KOPT-K1 (cell line): Measurements from ENCODE around the gene CDK14.
"Not testable (repeated sequence)": the region's sequence is repeated elsewhere in the genome, so short reads cannot be mapped to it uniquely, and the experiment has no call there.

ENCODE experiments used
- H3K27ac ChIP-seq: fragments of 200-600 bp; sonication (generic); 2 replicates; pipeline ENCODE4 v1.5.1; 2016; ENCODE audit warnings: antibody characterized with exemption, mild to moderate bottlenecking, low read depth, low read length; ENCODE audit not compliant: poor library complexity, severe bottlenecking
- H3K36me3 ChIP-seq: fragments of 200-600 bp; sonication (generic); 2 replicates; pipeline ENCODE4 v1.5.1; 2017; ENCODE audit warnings: antibody characterized with exemption, mild to moderate bottlenecking, low read length, moderate library complexity; ENCODE audit not compliant: insufficient read depth
- H3K9me3 ChIP-seq: fragments of 200-600 bp; sonication (generic); 2 replicates; pipeline ENCODE4 v1.5.1; 2017; ENCODE audit warnings: antibody characterized with exemption, low read length, mild to moderate bottlenecking; ENCODE audit not compliant: insufficient read depth, poor library complexity, severe bottlenecking

Gene CDK14

GRCh38 chr7:90726623-90727022 lies 130.5 kb downstream of the CDK14 start:
- no peak overlapping the region for H3K27ac ChIP-seq
- no peaks in the 10 kb centered on the region for H3K9me3 ChIP-seq
- no peaks in the 10 kb centered on the region for H3K36me3 ChIP-seq

GRCh38 chr7:90727412-90727811 lies 131.3 kb downstream of the CDK14 start:
- H3K36me3 ChIP-seq, result no peaks in the 10 kb centered on the region

GRCh38 chr7:90728568-90728967 lies 132.4 kb downstream of the CDK14 start:
- Histone ChIP-seq H3K36me3 (no peaks in the 10 kb centered on the region), H3K27ac (no peak overlapping the region), H3K9me3 (no peaks in the 10 kb centered on the region)

More at GRCh38 chr7:90727412-90727811, 131.3 kb downstream of the CDK14 start:
- H3K27ac ChIP-seq, result no peak overlapping the region
- H3K9me3 ChIP-seq, result no peaks in the 10 kb centered on the region

GRCh38 chr7:90735611-90736280 lies 139.6 kb downstream of the CDK14 start:
- not testable (repeated sequence) for H3K36me3 ChIP-seq, H3K27ac ChIP-seq, H3K9me3 ChIP-seq

GRCh38 chr7:90736316-90736715 lies 140.2 kb downstream of the CDK14 start:
- H3K9me3 ChIP-seq, result no peaks in the 10 kb centered on the region
- no peaks in the 10 kb centered on the region for H3K36me3 ChIP-seq

GRCh38 chr7:90736968-90737939 lies 141.1 kb downstream of the CDK14 start:
- no peaks in the 10 kb centered on the region for H3K36me3 ChIP-seq
- H3K27ac ChIP-seq, result no peak overlapping the region

More at GRCh38 chr7:90736316-90736715, 140.2 kb downstream of the CDK14 start:
- no peak overlapping the region for H3K27ac ChIP-seq

GRCh38 chr7:90738249-90738648 lies 142.1 kb downstream of the CDK14 start:
- Histone ChIP-seq H3K36me3 (no peaks in the 10 kb centered on the region), H3K9me3 (no peaks in the 10 kb centered on the region), H3K27ac (no peak overlapping the region)

More at GRCh38 chr7:90736968-90737939, 141.1 kb downstream of the CDK14 start:
- no peaks in the 10 kb centered on the region for H3K9me3 ChIP-seq

GRCh38 chr7:90739716-90740115 lies 143.6 kb downstream of the CDK14 start:
- Histone ChIP-seq H3K27ac (no peak overlapping the region), H3K36me3 (no peaks in the 10 kb centered on the region), H3K9me3 (no peaks in the 10 kb centered on the region)

GRCh38 chr7:90740386-90740785 lies 144.3 kb downstream of the CDK14 start:
- Histone ChIP-seq H3K27ac (no peak overlapping the region), H3K9me3 (no peaks in the 10 kb centered on the region), H3K36me3 (no peaks in the 10 kb centered on the region)

GRCh38 chr7:90743626-90744025 lies 147.5 kb downstream of the CDK14 start:
- Histone ChIP-seq H3K27ac (no peak overlapping the region), H3K9me3 (no peaks in the 10 kb centered on the region), H3K36me3 (no peaks in the 10 kb centered on the region)

- Histone ChIP-seq H3K9me3 (no peaks in the 10 kb centered on the region), H3K36me3 (no peaks in the 10 kb centered on the region), H3K27ac (no peak overlapping the region)
Measured at GRCh38 chr7:90747516-90747915, 151.4 kb downstream of the CDK14 start.

GRCh38 chr7:90749262-90749661 lies 153.1 kb downstream of the CDK14 start:
- H3K9me3 ChIP-seq, result no peaks in the 10 kb centered on the region
- no peak overlapping the region for H3K27ac ChIP-seq
- H3K36me3 ChIP-seq, result no peaks in the 10 kb centered on the region

- H3K9me3 ChIP-seq, result no peaks in the 10 kb centered on the region
- H3K27ac ChIP-seq, result no peak overlapping the region
- no peaks in the 10 kb centered on the region for H3K36me3 ChIP-seq
Measured at GRCh38 chr7:90749774-90750173, 153.7 kb downstream of the CDK14 start.

- H3K9me3 ChIP-seq, result no peaks in the 10 kb centered on the region
- no peaks in the 10 kb centered on the region for H3K36me3 ChIP-seq
- H3K27ac ChIP-seq, result no peak overlapping the region
Measured at GRCh38 chr7:90751595-90751994, 155.5 kb downstream of the CDK14 start.

- Histone ChIP-seq H3K9me3 (no peaks in the 10 kb centered on the region), H3K36me3 (no peaks in the 10 kb centered on the region), H3K27ac (no peak overlapping the region)
Measured at GRCh38 chr7:90752051-90752450, 155.9 kb downstream of the CDK14 start.
